ENCODE data around the gene CAMK1D. TPM values are rescaled to one million over a fixed set of nuclear protein-coding genes. Genes with fewer than 3 reads are reported as not detected.

Gene CAMK1D
- total RNA-seq, 1 donor from 2014 or later: 1.0 TPM

GRCh38 chr10:12690525-12691126 is 341.3 kb downstream of the CAMK1D start:
- no peak for DNase-seq (ENCODE audit: low read depth)
- no peak for TF ChIP-seq CTCF (conservative IDR thresholded peaks at IDR 0.05; ENCODE audit: low read depth, low read length)
- no peak overlapping the region for H3K4me3 ChIP-seq (ENCODE audit: low read depth, low read length)

- H3K4me3 ChIP-seq (ENCODE audit: low read depth, low read length): no peak overlapping the region
- DNase-seq (ENCODE audit: low read depth): no peak
- no peak for TF ChIP-seq CTCF (conservative IDR thresholded peaks at IDR 0.05; ENCODE audit: low read depth, low read length)
These were observed 342.2 kb downstream of the CAMK1D start for GRCh38 chr10:12691596-12691995.

GRCh38 chr10:12697764-12698163 is 348.4 kb downstream of the CAMK1D start:
- no peak for DNase-seq (ENCODE audit: low read depth)
- no peak for TF ChIP-seq CTCF (conservative IDR thresholded peaks at IDR 0.05; ENCODE audit: low read depth, low read length)
- no peak overlapping the region for H3K4me3 ChIP-seq (ENCODE audit: low read depth, low read length)

- TF ChIP-seq CTCF (conservative IDR thresholded peaks at IDR 0.05; ENCODE audit: low read depth, low read length): no peak
- no peak overlapping the region for H3K4me3 ChIP-seq (ENCODE audit: low read depth, low read length)
- peak; percentile 62 for DNase-seq (ENCODE audit: low read depth)
These were observed 349.9 kb downstream of the CAMK1D start for GRCh38 chr10:12699258-12699700.

GRCh38 chr10:12699781-12700556 is 350.6 kb downstream of the CAMK1D start:
- DNase-seq (ENCODE audit: low read depth): no peak

GRCh38 chr10:12700557-12700874 is 351.2 kb downstream of the CAMK1D start:
- no peak for TF ChIP-seq CTCF (conservative IDR thresholded peaks at IDR 0.05; ENCODE audit: low read depth, low read length)
- no peak for DNase-seq (ENCODE audit: low read depth)
- H3K4me3 ChIP-seq (ENCODE audit: low read depth, low read length): no peak overlapping the region

More at GRCh38 chr10:12699781-12700556, 350.6 kb downstream of the CAMK1D start:
- TF ChIP-seq CTCF (conservative IDR thresholded peaks at IDR 0.05; ENCODE audit: low read depth, low read length): no peak
- H3K4me3 ChIP-seq (ENCODE audit: low read depth, low read length): no peak overlapping the region

- no peak for TF ChIP-seq CTCF (conservative IDR thresholded peaks at IDR 0.05; ENCODE audit: low read depth, low read length)
- DNase-seq (ENCODE audit: low read depth): no peak
- no peak overlapping the region for H3K4me3 ChIP-seq (ENCODE audit: low read depth, low read length)
These were observed 352.3 kb downstream of the CAMK1D start for GRCh38 chr10:12701696-12702095.

Measured in epithelial cell of proximal tubule (primary cell).